Measurements from ENCODE around the gene SLX4IP. TPM values are rescaled to one million over a fixed set of nuclear protein-coding genes. Genes with fewer than 3 reads are reported as not detected.

The SLX4IP gene
- total and polyA plus RNA-seq, 2 of the 13 experiments (the other 11 are each of a cell fraction or from before 2014, with no cell fraction given) = 3.6 to 7.3 TPM

GRCh38 chr20:10511509-10512251, 76.6 kb downstream of the SLX4IP start (continued):
- TF ChIP-seq, protein P1, sequence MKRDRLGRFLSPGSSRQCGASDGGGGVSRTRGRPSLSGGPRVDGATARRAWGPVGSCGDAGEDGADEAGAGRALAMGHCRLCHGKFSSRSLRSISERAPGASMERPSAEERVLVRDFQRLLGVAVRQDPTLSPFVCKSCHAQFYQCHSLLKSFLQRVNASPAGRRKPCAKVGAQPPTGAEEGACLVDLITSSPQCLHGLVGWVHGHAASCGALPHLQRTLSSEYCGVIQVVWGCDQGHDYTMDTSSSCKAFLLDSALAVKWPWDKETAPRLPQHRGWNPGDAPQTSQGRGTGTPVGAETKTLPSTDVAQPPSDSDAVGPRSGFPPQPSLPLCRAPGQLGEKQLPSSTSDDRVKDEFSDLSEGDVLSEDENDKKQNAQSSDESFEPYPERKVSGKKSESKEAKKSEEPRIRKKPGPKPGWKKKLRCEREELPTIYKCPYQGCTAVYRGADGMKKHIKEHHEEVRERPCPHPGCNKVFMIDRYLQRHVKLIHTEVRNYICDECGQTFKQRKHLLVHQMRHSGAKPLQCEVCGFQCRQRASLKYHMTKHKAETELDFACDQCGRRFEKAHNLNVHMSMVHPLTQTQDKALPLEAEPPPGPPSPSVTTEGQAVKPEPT (CRISPR knock-in tag; IDR thresholded peaks at IDR 0.05; ENCODE audit: low read depth) = no peak
- TF ChIP-seq ZNF282 (IDR thresholded peaks at IDR 0.05; ENCODE audit: partially characterized antibody) (no peak), ZC3H13 (CRISPR knock-in tag; IDR thresholded peaks at IDR 0.05) (no peak), NFE2 (CRISPR knock-in tag; IDR thresholded peaks at IDR 0.05) (peak; percentile 99), ZBED4 (CRISPR knock-in tag; IDR thresholded peaks at IDR 0.05; ENCODE audit: borderline replicate concordance) (no peak), ZNF24 (IDR thresholded peaks at IDR 0.05) (no peak), ZNF281 (CRISPR knock-in tag; IDR thresholded peaks at IDR 0.05; ENCODE audit: borderline replicate concordance) (no peak), ZNF761 (CRISPR knock-in tag; conservative IDR thresholded peaks at IDR 0.05) (0 out of 2 replicates have a peak, but pooled peaks have one; percentile 65), ZNF615 (CRISPR knock-in tag; IDR thresholded peaks at IDR 0.05; ENCODE audit: borderline replicate concordance) (no peak), GZF1 (CRISPR knock-in tag; IDR thresholded peaks at IDR 0.05) (no peak), POLR2G (IDR thresholded peaks at IDR 0.05; ENCODE audit: low read depth, low read length) (no peak), ZNF687 (CRISPR knock-in tag; IDR thresholded peaks at IDR 0.05) (no peak), TSC22D2 (CRISPR knock-in tag; IDR thresholded peaks at IDR 0.05; ENCODE audit: borderline replicate concordance) (no peak), MIXL1 (CRISPR knock-in tag; IDR thresholded peaks at IDR 0.05) (peak; percentile 79)
- TF ChIP-seq, protein P2, sequence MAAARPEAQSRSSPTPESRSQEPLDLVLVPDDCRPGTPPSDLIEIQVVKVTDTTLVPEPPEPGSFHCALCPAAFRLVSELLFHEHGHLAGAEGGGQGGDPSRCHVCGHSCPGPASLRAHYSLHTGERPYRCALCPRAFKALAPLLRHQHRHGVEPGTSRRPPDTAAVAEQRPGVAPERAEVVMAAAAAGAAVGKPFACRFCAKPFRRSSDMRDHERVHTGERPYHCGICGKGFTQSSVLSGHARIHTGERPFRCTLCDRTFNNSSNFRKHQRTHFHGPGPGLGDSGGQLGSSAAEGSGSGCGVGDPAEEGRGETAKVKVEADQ (CRISPR knock-in tag; IDR thresholded peaks at IDR 0.05; ENCODE audit: borderline replicate concordance) = no peak
